ENCODE results near the gene MTFR1L. TPM values are rescaled to one million over a fixed set of nuclear protein-coding genes. Genes with fewer than 3 reads are reported as not detected.
A peak's percentile ranks its signal among the peaks of the same experiment; 100 is the strongest.

The MTFR1L gene
- total RNA-seq, 1 experiment from 2014 or later: 32.5 TPM

DNA sequence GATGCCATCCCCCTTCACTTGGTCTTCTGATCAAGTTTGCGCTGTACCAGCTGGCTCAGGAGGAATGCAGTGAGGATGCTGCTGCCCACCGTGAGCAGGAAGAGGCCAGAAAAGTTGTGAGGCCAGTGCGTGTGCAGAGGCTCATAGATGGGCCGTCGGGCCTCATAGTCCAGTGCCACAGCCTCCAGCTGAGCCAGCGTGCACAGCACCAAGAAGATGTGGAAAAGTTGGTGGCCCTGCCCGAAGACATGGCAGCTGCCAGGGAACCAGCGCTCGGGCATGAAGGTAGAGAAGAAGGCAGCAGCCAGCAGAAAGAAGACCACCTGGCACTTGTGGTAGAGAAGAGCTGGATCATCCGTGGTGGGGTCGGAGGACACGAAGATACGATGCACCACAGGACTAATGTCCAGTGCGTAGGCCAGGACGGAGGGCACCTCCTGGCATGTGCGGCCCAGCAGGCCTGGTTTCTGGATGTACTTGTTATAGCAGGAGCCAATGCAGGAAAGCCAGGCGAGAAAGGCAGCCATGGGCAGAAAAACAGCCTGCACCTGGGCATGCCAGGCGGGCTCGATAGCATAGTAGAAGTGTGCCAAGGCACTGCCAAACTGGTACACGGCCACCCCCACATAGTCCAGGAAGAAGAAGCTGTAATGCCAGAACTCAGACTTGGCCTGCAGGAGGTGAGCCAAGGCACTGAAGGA is 43.2 kb downstream of the MTFR1L start:
- H3K27me3 Mint-ChIP-seq (ENCODE audit: low read depth): no peaks in the 10 kb centered on the region
- DNase-seq: no peak
- peaks cover 22 to 30% of the 10 kb centered on the region in 2 experiments for H3K4me1 Mint-ChIP-seq
- H4K20me1 ChIP-seq (ENCODE audit: control insufficient read depth, insufficient read depth, insufficient read length): no peaks in the 10 kb centered on the region
- no peak overlapping the region for H3K56ac ChIP-seq (ENCODE audit: insufficient read length, low read depth, low read length)
- no peak for TF ChIP-seq CTCF (conservative IDR thresholded peaks at IDR 0.05)
- no peaks in the 10 kb centered on the region for H3K9me3 Mint-ChIP-seq
- no peak overlapping the region; a peak in 1 of 5 replicates for H3K4me3 Mint-ChIP-seq
- peaks cover 6% of the 10 kb centered on the region; the same call in 1 of the 2 replicates for H3K79me2 ChIP-seq (ENCODE audit: insufficient read depth, low read length)
- H3K27me3 ChIP-seq (ENCODE audit: insufficient read depth, low read length): no peaks in the 10 kb centered on the region
- H2BK15ac ChIP-seq (ENCODE audit: low read depth, low read length): no peak overlapping the region
- H2AFZ ChIP-seq (ENCODE audit: low read length): no peak overlapping the region
- H4K91ac ChIP-seq (ENCODE audit: insufficient read length, low read depth, low read length): no peak overlapping the region
- no peak overlapping the region for H3K9ac ChIP-seq (ENCODE audit: extremely low read depth, insufficient read length, low read length)
- H3T11ph ChIP-seq (ENCODE audit: low read length): no peak overlapping the region
- H2BK120ac ChIP-seq (ENCODE audit: low read depth, low read length, poor library complexity, severe bottlenecking): no peak overlapping the region
- H4K8ac ChIP-seq (replicated peaks; ENCODE audit: insufficient read length, low read depth, low read length): no peak overlapping the region
- no peak overlapping the region for H3K14ac ChIP-seq (ENCODE audit: insufficient read depth, low read length)
- H3K79me1 ChIP-seq (ENCODE audit: insufficient read depth, low read depth, low read length, poor library complexity, severe bottlenecking): no peaks in the 10 kb centered on the region
- no peak overlapping the region for H2BK20ac ChIP-seq (ENCODE audit: low read depth, low read length, poor library complexity, severe bottlenecking)
- no peak overlapping the region for H3K18ac ChIP-seq (ENCODE audit: insufficient read length, low read depth, low read length)
- H2BK12ac ChIP-seq (ENCODE audit: insufficient read length, low read depth, low read length): no peak overlapping the region
- peaks cover 16% of the 10 kb centered on the region for H3K23me2 ChIP-seq (ENCODE audit: insufficient read length, low read depth, low read length, poor library complexity, severe bottlenecking)
- peaks cover 0 to 13% (median 12%) of the 10 kb centered on the region in 3 experiments; a peak in 4 of 7 replicates for H3K36me3 Mint-ChIP-seq (ENCODE audit: insufficient read depth in 1 of 3, low read depth in 3 of 3)
- WGBS (ENCODE audit: extremely low coverage, insufficient read length, low lambda C conversion rate): no CpG with 5 or more reads among the region's 20 CpGs
- H3K27ac Mint-ChIP-seq: peak overlapping the region in 2 of 3 experiments; percentile 28 to 68; a peak in 2 of 7 replicates
- no peak overlapping the region for H3K4ac ChIP-seq (ENCODE audit: low read depth, low read length)
- no peak overlapping the region for H3K27ac ChIP-seq (ENCODE audit: insufficient read length, low read depth, low read length)
- no peak overlapping the region for H2AK5ac ChIP-seq (ENCODE audit: insufficient read length, low read length)
- H3K9me3 ChIP-seq (ENCODE audit: control insufficient read depth, low read depth, low read length): no peaks in the 10 kb centered on the region
- H4K5ac ChIP-seq (ENCODE audit: insufficient read length, low read depth, low read length): no peak overlapping the region
- no peak overlapping the region for H2BK5ac ChIP-seq (ENCODE audit: insufficient read length, low read length)
- H3K4me2 ChIP-seq (ENCODE audit: insufficient read depth, insufficient read length, low read length): no peak overlapping the region
- H3K4me1 ChIP-seq (ENCODE audit: insufficient read depth, low read length): peaks cover 5% of the 10 kb centered on the region; the same call in 1 of the 2 replicates
- no peak overlapping the region for H3K23ac ChIP-seq (ENCODE audit: insufficient read length, low read depth, low read length)
